GM10266 (cell line): Measurements from ENCODE around the gene CD99L2.
"Not testable (repeated sequence)": the region's sequence is repeated elsewhere in the genome, so short reads cannot be mapped to it uniquely, and the experiment has no call there.

Experiments
- DNase-seq: peaks from one replicate; pipeline ENCODE4 v3.0.0; 2012; ENCODE audit errors: extremely low spot score
- TF ChIP-seq, protein P1 (sequence below): IDR thresholded peaks from 2 replicates; pipeline ENCODE4 v1.5.1; 2012; ENCODE audit warnings: mild to moderate bottlenecking, low read depth; ENCODE audit not compliant: control insufficient read depth, insufficient read depth; ENCODE audit errors: missing control alignments

CD99L2 gene

DNA sequence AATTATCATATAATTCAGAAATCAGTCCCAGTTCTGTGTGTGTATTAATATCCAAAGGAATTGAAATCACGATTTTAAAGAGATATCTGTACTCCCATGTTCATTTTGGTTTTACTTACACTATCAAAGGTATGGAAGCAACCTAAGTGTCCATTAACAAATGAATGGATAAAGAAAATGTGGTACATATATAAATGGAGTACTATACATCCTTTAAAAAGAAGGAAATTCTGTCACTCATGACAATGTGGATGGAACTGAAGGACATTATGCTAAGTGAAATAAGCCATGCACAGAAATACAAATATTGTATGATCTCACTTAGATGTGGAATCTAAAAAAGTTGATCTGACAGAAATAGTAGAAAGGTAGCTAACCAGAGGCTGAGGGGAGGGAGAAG, 63.8 kb downstream of the CD99L2 start:
- TF ChIP-seq, protein P1, sequence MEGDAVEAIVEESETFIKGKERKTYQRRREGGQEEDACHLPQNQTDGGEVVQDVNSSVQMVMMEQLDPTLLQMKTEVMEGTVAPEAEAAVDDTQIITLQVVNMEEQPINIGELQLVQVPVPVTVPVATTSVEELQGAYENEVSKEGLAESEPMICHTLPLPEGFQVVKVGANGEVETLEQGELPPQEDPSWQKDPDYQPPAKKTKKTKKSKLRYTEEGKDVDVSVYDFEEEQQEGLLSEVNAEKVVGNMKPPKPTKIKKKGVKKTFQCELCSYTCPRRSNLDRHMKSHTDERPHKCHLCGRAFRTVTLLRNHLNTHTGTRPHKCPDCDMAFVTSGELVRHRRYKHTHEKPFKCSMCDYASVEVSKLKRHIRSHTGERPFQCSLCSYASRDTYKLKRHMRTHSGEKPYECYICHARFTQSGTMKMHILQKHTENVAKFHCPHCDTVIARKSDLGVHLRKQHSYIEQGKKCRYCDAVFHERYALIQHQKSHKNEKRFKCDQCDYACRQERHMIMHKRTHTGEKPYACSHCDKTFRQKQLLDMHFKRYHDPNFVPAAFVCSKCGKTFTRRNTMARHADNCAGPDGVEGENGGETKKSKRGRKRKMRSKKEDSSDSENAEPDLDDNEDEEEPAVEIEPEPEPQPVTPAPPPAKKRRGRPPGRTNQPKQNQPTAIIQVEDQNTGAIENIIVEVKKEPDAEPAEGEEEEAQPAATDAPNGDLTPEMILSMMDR, result no peak

DNA sequence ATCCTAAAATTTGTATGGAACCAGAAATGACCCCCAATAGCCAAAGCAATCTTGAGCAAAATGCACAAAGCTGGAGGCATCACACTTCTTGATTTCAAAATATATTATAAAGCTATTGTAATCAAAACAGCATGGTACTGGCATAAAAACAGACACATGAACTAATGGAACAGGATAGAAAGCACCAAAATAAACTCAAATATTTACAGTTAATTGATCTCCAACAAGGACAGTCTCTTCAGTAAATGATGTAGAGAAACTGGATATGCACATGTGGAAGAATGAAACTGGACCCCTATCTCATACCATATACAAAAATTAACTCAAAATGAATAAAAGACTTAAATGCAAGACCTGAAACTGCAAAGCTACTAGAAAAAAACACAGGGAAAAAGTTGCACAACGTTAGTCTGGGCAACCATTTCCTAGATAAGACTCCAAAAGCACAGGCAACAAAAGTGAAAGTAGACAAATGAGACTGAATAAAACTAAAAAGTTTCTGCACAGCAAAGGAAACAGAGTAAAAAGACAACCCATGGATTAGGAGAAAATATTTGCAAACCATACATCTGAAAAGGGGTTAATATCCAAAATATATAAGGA, 64.9 kb downstream of the CD99L2 start:
- TF ChIP-seq, protein P1, result no peak
- no peak for DNase-seq

More for the DNA sequence above, 63.8 kb downstream of the CD99L2 start:
- DNase-seq, result no peak

DNA sequence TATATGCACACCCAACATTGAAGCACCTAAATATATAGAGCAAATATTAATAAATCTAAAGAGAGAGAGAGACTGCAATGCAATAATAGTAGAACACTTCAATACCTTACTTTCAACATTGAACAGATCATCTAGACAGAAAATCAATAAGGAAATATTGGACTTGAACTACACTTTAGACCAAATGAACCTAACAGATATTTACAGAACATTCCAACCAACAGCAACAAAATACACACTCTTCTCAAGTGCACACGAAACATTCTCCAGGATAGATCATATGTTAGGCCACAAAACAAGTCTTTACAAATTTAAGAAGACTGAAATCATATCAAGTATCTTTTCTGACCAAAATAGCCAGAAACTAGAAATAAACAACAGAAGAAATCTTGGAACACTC, 66.6 kb downstream of the CD99L2 start:
- DNase-seq, result no peak

DNA sequence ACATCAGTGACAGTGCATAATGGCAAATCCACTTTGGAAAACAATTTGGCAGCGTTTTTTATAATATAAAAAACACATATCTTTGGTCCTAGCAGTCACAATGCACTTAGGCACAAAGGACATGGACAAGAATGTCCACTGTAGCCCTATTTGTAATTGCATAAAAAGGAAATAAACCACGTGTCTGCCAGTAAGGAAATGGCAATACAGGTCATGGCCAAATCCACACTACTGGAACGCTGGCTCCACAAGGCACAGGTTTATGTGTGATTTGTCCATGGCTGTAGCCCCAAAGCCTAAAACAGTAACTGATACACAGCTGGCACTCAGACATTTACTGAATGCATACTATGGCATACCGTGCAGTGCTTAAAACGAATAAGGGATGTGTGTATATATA, 69.7 kb downstream of the CD99L2 start:
- TF ChIP-seq, protein P1, result no peak
- DNase-seq, result no peak

More for the DNA sequence above, 66.6 kb downstream of the CD99L2 start:
- TF ChIP-seq, protein P1, result no peak

DNA sequence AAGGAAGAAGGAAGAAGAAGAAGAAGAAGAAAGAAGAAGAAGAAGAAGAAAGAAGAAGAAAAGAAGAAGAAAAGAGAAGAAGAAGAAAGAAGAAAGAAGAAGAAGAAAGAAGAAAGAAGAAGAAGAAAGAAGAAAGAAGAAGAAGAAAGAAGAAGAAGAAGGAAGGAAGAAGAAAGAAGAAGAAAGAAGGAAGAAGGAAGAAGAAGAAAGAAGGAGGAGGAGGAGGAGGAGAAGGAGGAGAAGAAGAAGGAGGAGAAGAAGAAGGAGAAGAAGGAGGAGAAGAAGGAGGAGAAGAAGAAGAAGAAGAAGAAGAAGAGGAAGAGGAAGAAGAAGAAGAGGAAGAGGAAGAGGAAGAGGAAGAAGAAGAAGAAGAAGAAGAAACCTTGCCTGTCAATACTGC, 74.1 kb downstream of the CD99L2 start:
- not testable (repeated sequence) for DNase-seq

DNA sequence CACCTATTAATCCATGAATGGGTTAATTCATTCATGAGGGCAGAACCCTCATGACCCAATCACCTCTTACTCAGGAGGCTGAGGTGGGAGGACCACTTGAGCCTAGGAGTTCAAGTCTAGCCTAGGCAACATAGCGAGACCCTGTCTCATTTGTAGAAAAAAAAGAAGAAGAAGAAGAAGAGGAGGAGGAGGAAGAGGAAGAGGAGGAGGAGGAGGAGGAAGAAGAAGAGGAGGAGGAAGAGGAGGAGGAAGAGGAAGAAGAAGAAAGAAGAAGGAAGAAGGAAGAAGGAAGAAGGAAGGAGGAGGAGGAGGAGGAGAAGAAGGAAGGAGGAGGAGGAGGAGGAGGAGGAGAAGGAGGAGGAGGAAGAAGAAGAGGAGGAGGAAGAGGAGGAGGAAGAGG, 74.6 kb downstream of the CD99L2 start:
- DNase-seq, result not testable (repeated sequence)

DNA sequence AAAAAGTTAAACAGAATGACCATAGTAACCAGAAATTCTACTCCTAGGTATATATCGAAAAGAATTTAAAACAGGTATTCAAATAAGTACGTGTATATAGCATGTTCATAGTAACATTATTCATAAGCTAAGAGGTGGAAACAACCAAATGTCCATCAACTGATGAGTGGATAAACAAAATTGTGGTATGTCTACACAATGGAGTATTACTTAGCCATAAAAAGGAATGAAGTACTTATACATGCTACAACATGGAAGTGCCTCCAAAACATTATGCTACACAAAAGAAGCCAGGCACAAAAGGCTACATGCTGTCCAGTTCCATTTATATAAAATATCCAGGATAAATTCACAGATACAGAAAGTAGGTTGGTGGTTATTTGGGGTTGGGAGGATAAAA, 76.5 kb downstream of the CD99L2 start:
- TF ChIP-seq, protein P1, result no peak
- no peak for DNase-seq

DNA sequence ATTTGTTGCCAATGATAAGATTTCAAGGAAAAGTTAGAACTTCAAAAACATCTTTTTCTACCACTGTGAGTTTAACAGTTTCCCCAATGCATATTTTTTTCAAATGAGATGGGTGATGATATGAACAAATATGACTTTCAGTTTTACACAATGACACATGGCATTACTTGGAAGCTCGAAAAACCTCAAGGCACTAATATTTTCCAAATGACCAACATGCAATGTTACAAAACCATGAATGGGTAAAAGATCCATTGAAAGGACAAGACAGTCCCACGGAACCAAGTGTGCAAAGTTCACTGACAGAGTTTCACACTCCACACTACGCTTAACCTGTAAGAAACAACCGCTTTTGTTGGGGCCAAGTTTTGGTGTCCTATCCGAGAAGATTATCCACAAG, 84.5 kb downstream of the CD99L2 start:
- TF ChIP-seq, protein P1, result no peak
- DNase-seq, result no peak
